ENCODE results near the gene TPT1.

TPT1 gene

GRCh38 chr13:45297456-45298205 is 43.4 kb downstream of the TPT1 start:
- no peak overlapping the region for H3K4ac ChIP-seq (ENCODE audit: low read depth in 1 of 2, low read length in 2 of 2)
- H2BK15ac ChIP-seq (ENCODE audit: low read depth, poor library complexity, severe bottlenecking): no peak overlapping the region
- no peak overlapping the region for H3K4me3 ChIP-seq (ENCODE audit: insufficient read depth in 1 of 2, low read depth in 1 of 2, low read length in 2 of 2)
- DNase-seq: no peak
- no peaks in the 10 kb centered on the region for H3K79me1 ChIP-seq (replicated peaks; ENCODE audit: low read length, poor library complexity, severe bottlenecking)
- no peak overlapping the region for H3K9ac ChIP-seq (ENCODE audit: low read length)
- peaks cover 0 to 4% of the 10 kb centered on the region in 2 experiments for H3K36me3 ChIP-seq (ENCODE audit: control insufficient read depth in 1 of 2, insufficient read depth in 2 of 2, low read depth in 1 of 2, low read length in 2 of 2)
- H2BK12ac ChIP-seq (ENCODE audit: low read length in 2 of 2): no peak overlapping the region
- no peak overlapping the region for H2BK5ac ChIP-seq (ENCODE audit: low read depth, low read length, poor library complexity, severe bottlenecking)
- H4K8ac ChIP-seq (ENCODE audit: low read length): no peak overlapping the region
- no peak overlapping the region for H3K23ac ChIP-seq (ENCODE audit: low read length in 2 of 2)
- H3K9me3 ChIP-seq (ENCODE audit: control insufficient read depth, low read length): no peaks in the 10 kb centered on the region
- H2AFZ ChIP-seq (ENCODE audit: low read depth, low read length): no peak overlapping the region
- no peak overlapping the region for H2AK5ac ChIP-seq (ENCODE audit: low read length, severe bottlenecking)
- no peak overlapping the region for H3K18ac ChIP-seq (ENCODE audit: low read depth in 1 of 2, low read length in 2 of 2)
- WGBS: 85% methylated on average over 7 of the region's 7 CpGs
- peaks cover 4% of the 10 kb centered on the region for H3K4me1 ChIP-seq (ENCODE audit: control insufficient read depth, insufficient read depth, low read depth, low read length)
- no peak overlapping the region for H4K91ac ChIP-seq (ENCODE audit: low read length)
- no peak overlapping the region for H3K27ac ChIP-seq (ENCODE audit: low read length, poor library complexity, severe bottlenecking)
- H2BK120ac ChIP-seq (ENCODE audit: low read depth, low read length): no peak overlapping the region
- peaks cover 0 to 6% of the 10 kb centered on the region in 2 experiments for H3K27me3 ChIP-seq (ENCODE audit: control insufficient read depth in 1 of 2, insufficient read depth in 1 of 2, low read length in 2 of 2)
- no peak overlapping the region for H3K14ac ChIP-seq (ENCODE audit: low read length in 2 of 2)
- H3K4me2 ChIP-seq (ENCODE audit: low read length, poor library complexity, severe bottlenecking): no peak overlapping the region

GRCh38 chr13:45296259-45296658 is 44.7 kb downstream of the TPT1 start:
- Histone ChIP-seq H3K9ac (ENCODE audit: low read length) (no peak overlapping the region), H2BK15ac (ENCODE audit: low read depth, poor library complexity, severe bottlenecking) (no peak overlapping the region), H3K4me3 (ENCODE audit: insufficient read depth in 1 of 2, low read depth in 1 of 2, low read length in 2 of 2) (no peak overlapping the region), H3K18ac (ENCODE audit: low read depth in 1 of 2, low read length in 2 of 2) (no peak overlapping the region), H3K27me3 (ENCODE audit: control insufficient read depth in 1 of 2, insufficient read depth in 1 of 2, low read length in 2 of 2) (peaks cover 0 to 6% of the 10 kb centered on the region in 2 experiments), H2AFZ (ENCODE audit: low read depth, low read length) (no peak overlapping the region), H3K9me3 (ENCODE audit: control insufficient read depth, low read length) (no peaks in the 10 kb centered on the region), H3K4me1 (ENCODE audit: control insufficient read depth, insufficient read depth, low read depth, low read length) (peaks cover 4% of the 10 kb centered on the region), H3K36me3 (ENCODE audit: control insufficient read depth in 1 of 2, insufficient read depth in 2 of 2, low read depth in 1 of 2, low read length in 2 of 2) (peaks cover 0 to 4% of the 10 kb centered on the region in 2 experiments), H3K14ac (ENCODE audit: low read length in 2 of 2) (no peak overlapping the region), H3K4me2 (ENCODE audit: low read length, poor library complexity, severe bottlenecking) (no peak overlapping the region), H2AK5ac (ENCODE audit: low read length, severe bottlenecking) (no peak overlapping the region), H4K8ac (ENCODE audit: low read length) (no peak overlapping the region), H2BK120ac (ENCODE audit: low read depth, low read length) (no peak overlapping the region), H2BK5ac (ENCODE audit: low read depth, low read length, poor library complexity, severe bottlenecking) (no peak overlapping the region), H3K4ac (ENCODE audit: low read depth in 1 of 2, low read length in 2 of 2) (no peak overlapping the region), H4K91ac (ENCODE audit: low read length) (no peak overlapping the region), H3K79me1 (replicated peaks; ENCODE audit: low read length, poor library complexity, severe bottlenecking) (no peaks in the 10 kb centered on the region), H3K23ac (ENCODE audit: low read length in 2 of 2) (no peak overlapping the region), H3K27ac (ENCODE audit: low read length, poor library complexity, severe bottlenecking) (no peak overlapping the region), H2BK12ac (ENCODE audit: low read length in 2 of 2) (no peak overlapping the region)
- DNase-seq: no peak

GRCh38 chr13:45295536-45295935 is 45.4 kb downstream of the TPT1 start:
- Histone ChIP-seq H3K9ac (ENCODE audit: low read length) (no peak overlapping the region), H3K4me3 (ENCODE audit: insufficient read depth in 1 of 2, low read depth in 1 of 2, low read length in 2 of 2) (no peak overlapping the region), H2BK120ac (ENCODE audit: low read depth, low read length) (no peak overlapping the region), H3K4me1 (ENCODE audit: control insufficient read depth, insufficient read depth, low read depth, low read length) (peaks cover 4% of the 10 kb centered on the region), H3K9me3 (ENCODE audit: control insufficient read depth, low read length) (no peaks in the 10 kb centered on the region), H3K79me1 (replicated peaks; ENCODE audit: low read length, poor library complexity, severe bottlenecking) (no peaks in the 10 kb centered on the region), H3K4me2 (ENCODE audit: low read length, poor library complexity, severe bottlenecking) (no peak overlapping the region), H4K8ac (ENCODE audit: low read length) (no peak overlapping the region), H3K4ac (ENCODE audit: low read depth in 1 of 2, low read length in 2 of 2) (no peak overlapping the region), H2BK5ac (ENCODE audit: low read depth, low read length, poor library complexity, severe bottlenecking) (no peak overlapping the region), H3K14ac (ENCODE audit: low read length in 2 of 2) (no peak overlapping the region), H3K27ac (ENCODE audit: low read length, poor library complexity, severe bottlenecking) (no peak overlapping the region), H2BK12ac (ENCODE audit: low read length in 2 of 2) (no peak overlapping the region), H3K27me3 (ENCODE audit: control insufficient read depth in 1 of 2, insufficient read depth in 1 of 2, low read length in 2 of 2) (peaks cover 0 to 5% of the 10 kb centered on the region in 2 experiments), H2AFZ (ENCODE audit: low read depth, low read length) (no peak overlapping the region), H2AK5ac (ENCODE audit: low read length, severe bottlenecking) (no peak overlapping the region), H3K18ac (ENCODE audit: low read depth in 1 of 2, low read length in 2 of 2) (no peak overlapping the region), H4K91ac (ENCODE audit: low read length) (no peak overlapping the region), H3K36me3 (ENCODE audit: control insufficient read depth in 1 of 2, insufficient read depth in 2 of 2, low read depth in 1 of 2, low read length in 2 of 2) (peaks cover 0 to 4% of the 10 kb centered on the region in 2 experiments), H3K23ac (ENCODE audit: low read length in 2 of 2) (no peak overlapping the region), H2BK15ac (ENCODE audit: low read depth, poor library complexity, severe bottlenecking) (no peak overlapping the region)
- 86% methylated on average over 7 of the region's 7 CpGs for WGBS
- peak; percentile 29 for DNase-seq

DNA sequence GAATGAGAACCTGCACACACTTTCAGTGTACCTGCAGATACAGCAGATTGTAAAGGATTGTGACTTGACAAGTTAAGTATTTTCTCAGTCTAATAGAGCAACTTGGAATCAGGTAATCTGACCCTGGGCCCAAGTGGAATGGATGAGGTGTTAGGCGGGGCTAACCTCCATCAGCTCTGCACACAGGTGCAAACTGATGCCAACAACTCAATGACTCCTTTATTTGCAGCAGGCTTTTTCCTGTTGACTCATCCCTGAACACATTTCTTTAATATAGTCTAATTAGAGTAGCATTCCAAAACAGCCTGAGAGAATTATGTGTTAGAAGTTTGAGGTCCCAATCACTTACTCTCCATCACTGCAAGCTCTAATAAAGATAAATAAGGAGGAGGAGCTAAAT is 48.8 kb downstream of the TPT1 start:
- H2BK120ac ChIP-seq (ENCODE audit: low read depth, low read length): no peak overlapping the region
- H3K14ac ChIP-seq (ENCODE audit: low read length in 2 of 2): no peak overlapping the region
- peaks cover 4% of the 10 kb centered on the region for H3K4me1 ChIP-seq (ENCODE audit: control insufficient read depth, insufficient read depth, low read depth, low read length)
- H2BK12ac ChIP-seq (ENCODE audit: low read length in 2 of 2): no peak overlapping the region
- no peaks in the 10 kb centered on the region for H3K9me3 ChIP-seq (ENCODE audit: control insufficient read depth, low read length)
- no peak for DNase-seq
- no CpG with 5 or more reads among the region's 1 CpG for WGBS
- no peak overlapping the region for H2BK15ac ChIP-seq (ENCODE audit: low read depth, poor library complexity, severe bottlenecking)
- H3K27ac ChIP-seq (ENCODE audit: low read length, poor library complexity, severe bottlenecking): no peak overlapping the region
- H3K36me3 ChIP-seq (ENCODE audit: control insufficient read depth in 1 of 2, insufficient read depth in 2 of 2, low read depth in 1 of 2, low read length in 2 of 2): peaks cover 9 to 10% of the 10 kb centered on the region in 2 experiments
- H3K4me2 ChIP-seq (ENCODE audit: low read length, poor library complexity, severe bottlenecking): no peak overlapping the region
- no peaks in the 10 kb centered on the region for H3K27me3 ChIP-seq (ENCODE audit: control insufficient read depth in 1 of 2, insufficient read depth in 1 of 2, low read length in 2 of 2)
- no peak overlapping the region for H4K91ac ChIP-seq (ENCODE audit: low read length)
- H2AK5ac ChIP-seq (ENCODE audit: low read length, severe bottlenecking): no peak overlapping the region
- no peak overlapping the region for H3K9ac ChIP-seq (ENCODE audit: low read length)
- no peak overlapping the region for H3K4me3 ChIP-seq (ENCODE audit: insufficient read depth in 1 of 2, low read depth in 1 of 2, low read length in 2 of 2)
- no peak overlapping the region for H4K8ac ChIP-seq (ENCODE audit: low read length)
- no peak overlapping the region for H2AFZ ChIP-seq (ENCODE audit: low read depth, low read length)
- H2BK5ac ChIP-seq (ENCODE audit: low read depth, low read length, poor library complexity, severe bottlenecking): no peak overlapping the region
- no peak overlapping the region for H3K4ac ChIP-seq (ENCODE audit: low read depth in 1 of 2, low read length in 2 of 2)
- H3K79me1 ChIP-seq (replicated peaks; ENCODE audit: low read length, poor library complexity, severe bottlenecking): no peaks in the 10 kb centered on the region
- no peak overlapping the region for H3K18ac ChIP-seq (ENCODE audit: low read depth in 1 of 2, low read length in 2 of 2)
- no peak overlapping the region for H3K23ac ChIP-seq (ENCODE audit: low read length in 2 of 2)
